Body of pancreas (tissue), 4 donors: ENCODE results near the gene NOS3. TPM values are rescaled to one million over a fixed set of nuclear protein-coding genes. Genes with fewer than 3 reads are reported as not detected.

Source experiments
- ATAC-seq: fragments of 150-250 bp; one replicate; pipeline ENCODE4 v1.9.1; 2016
- DNase-seq, 4 donors: peaks; one replicate each; pipeline ENCODE4 v3.0.0-alpha.2; 2019
- H3K27ac ChIP-seq, 4 donors: fragments of 200-600 bp; sonication (generic); 1 replicate in 3 of 4; 2 replicates in 1 of 4; pipeline versions ENCODE4 v1.5.1 to v1.6.1; 2016 to 2019; ENCODE audit warnings: mild to moderate bottlenecking in 1 of 4, mixed read lengths in 1 of 4, moderate library complexity in 1 of 4
- H3K27me3 ChIP-seq, 2 donors: fragments of 200-600 bp; sonication (generic); one replicate each; pipeline ENCODE4 v1.6.0; 2016; ENCODE audit warnings: mild to moderate bottlenecking in 1 of 2
- H3K36me3 ChIP-seq, 2 donors: fragments of 200-600 bp; sonication (generic); replicated peaks in 1 of 2; 2 replicates each; pipeline ENCODE4 v1.5.1; 2016; ENCODE audit warnings: low read depth in 2 of 2; ENCODE audit not compliant: insufficient read depth in 1 of 2
- H3K4me1 ChIP-seq: fragments of 200-600 bp; sonication (generic); one replicate; pipeline ENCODE4 v1.6.0; 2016
- H3K4me3 ChIP-seq, 2 donors: fragments of 200-600 bp; sonication (generic); 1 replicate in 1 of 2; 2 replicates in 1 of 2; pipeline ENCODE4 v1.5.1; 2016 to 2019
- H3K9me3 ChIP-seq, 3 donors: fragments of 200-600 bp; sonication (generic); 1 replicate in 2 of 3; 2 replicates in 1 of 3; pipeline ENCODE4 v1.5.1; 2016
- CTCF ChIP-seq, 7 experiments: fragments of 450-650 bp in 4 of 7; fragments of 200-600 bp in 3 of 7; sonication (generic) in 3 of 7; IDR thresholded peaks; one replicate each; pipeline ENCODE4 v1.5.1; 2016 to 2019; ENCODE audit warnings: antibody characterized with exemption in 7 of 7
- POLR2A ChIP-seq, 3 donors: fragments of 450-650 bp; IDR thresholded peaks; one replicate each; pipeline ENCODE4 v1.6.1; 2016; ENCODE audit warnings: antibody characterized with exemption in 3 of 3, mild to moderate bottlenecking in 2 of 3
- WGBS, 2 donors: methylation state at CpG; one replicate each; pipeline ENCODE4 v1.1.5; 2017; 5-methylcytosine and 5-hydroxymethylcytosine counted together
- intact Hi-C: fragments of 100-400 bp; cut with DNase I; formaldehyde crosslinking; loops from one replicate; pipeline ENCODE4 v1.15.1; 2023
- total RNA-seq, 2 donors: library from RNA; depleted of rRNA; stranded (reverse); fragments of >200 nt; gene quantifications; one replicate each; pipeline ENCODE4 v1.1.0, GENCODE V29; 2016

NOS3 gene
- total RNA-seq, 2 donors from 2014 or later = 4.9 to 7.6 TPM

DNA sequence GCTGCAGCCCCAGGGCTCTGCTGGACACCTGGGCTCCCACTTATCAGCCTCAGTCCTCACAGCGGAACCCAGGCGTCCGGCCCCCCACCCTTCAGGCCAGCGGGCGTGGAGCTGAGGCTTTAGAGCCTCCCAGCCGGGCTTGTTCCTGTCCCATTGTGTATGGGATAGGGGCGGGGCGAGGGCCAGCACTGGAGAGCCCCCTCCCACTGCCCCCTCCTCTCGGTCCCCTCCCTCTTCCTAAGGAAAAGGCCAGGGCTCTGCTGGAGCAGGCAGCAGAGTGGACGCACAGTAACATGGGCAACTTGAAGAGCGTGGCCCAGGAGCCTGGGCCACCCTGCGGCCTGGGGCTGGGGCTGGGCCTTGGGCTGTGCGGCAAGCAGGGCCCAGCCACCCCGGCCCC is 2.7 kb downstream of the NOS3 start:
- Histone ChIP-seq H3K27ac (peak overlapping the region in 2 of 4 donors; percentile 5 to 12), H3K4me1 (no peaks in the 10 kb centered on the region)

DNA sequence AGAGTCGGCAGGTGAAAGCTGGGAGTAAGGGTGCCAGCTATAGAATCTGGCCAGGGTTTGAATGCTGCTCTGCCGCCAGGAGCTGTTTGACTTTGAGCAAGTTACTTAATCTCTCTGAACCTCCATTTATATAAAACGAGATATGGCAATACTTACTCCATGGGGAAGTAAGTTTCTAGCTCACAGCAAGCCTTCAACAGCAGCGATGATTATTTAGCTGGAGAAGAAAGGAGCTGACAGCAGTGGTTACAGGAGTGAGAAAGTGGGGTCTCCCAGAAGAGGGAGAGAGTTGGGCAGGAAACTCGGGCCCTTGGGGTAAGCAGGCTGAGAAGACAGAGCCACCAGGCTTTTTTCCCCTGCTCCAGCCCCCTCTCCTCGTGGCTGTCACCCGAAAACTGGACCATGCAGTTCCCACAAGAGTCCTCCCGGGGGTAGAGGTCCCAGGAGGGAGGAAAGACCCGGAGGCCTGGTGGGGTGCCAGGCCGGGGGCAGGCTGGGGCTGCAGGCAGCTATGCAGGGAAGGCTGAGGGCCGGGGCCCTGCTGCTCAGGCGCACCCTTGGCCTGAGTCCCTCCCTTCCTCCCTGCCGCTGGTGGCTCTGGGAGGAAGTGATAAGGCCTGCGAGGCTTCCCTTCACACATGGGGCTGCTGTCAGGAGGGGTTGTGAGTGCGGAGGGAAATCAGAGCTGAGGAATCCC is 3.5 kb downstream of the NOS3 start:
- 49 to 54% methylated on average over 12 to 15 of the region's 15 CpGs for WGBS, 2 donors
- intact Hi-C loops = no loop called here
- no peak overlapping the region for H3K4me3 ChIP-seq
- no peaks in the 10 kb centered on the region for H3K4me1 ChIP-seq
- H3K27me3 ChIP-seq = no peaks in the 10 kb centered on the region
- no peaks in the 10 kb centered on the region for H3K36me3 ChIP-seq
- no peak overlapping the region for H3K27ac ChIP-seq
- H3K9me3 ChIP-seq = peaks cover 0 to 9% (median 0%) of the 10 kb centered on the region in 3 donors
- TF ChIP-seq CTCF (IDR thresholded peaks at IDR 0.05) (no peak), POLR2A (IDR thresholded peaks at IDR 0.05) (no peak)
- ATAC-seq = no peak
- no peak for DNase-seq

More for the DNA sequence above, 2.7 kb downstream of the NOS3 start:
- intact Hi-C loops = no loop called here
- H3K36me3 ChIP-seq = no peaks in the 10 kb centered on the region
- WGBS, 2 donors = 73% methylated on average over 10 of the region's 14 CpGs; no CpG with 5 or more reads in 1 of the 2 donors
- H3K9me3 ChIP-seq = peaks cover 0 to 9% (median 0%) of the 10 kb centered on the region in 3 donors
- no peak for DNase-seq
- H3K27me3 ChIP-seq = no peaks in the 10 kb centered on the region
- TF ChIP-seq POLR2A (IDR thresholded peaks at IDR 0.05) (no peak), CTCF (IDR thresholded peaks at IDR 0.05) (no peak)
- H3K4me3 ChIP-seq = no peak overlapping the region
- peak; percentile 41 for ATAC-seq

GRCh38 chr7:150994838-150995510 is 4.2 kb downstream of the NOS3 start:
- TF ChIP-seq POLR2A (IDR thresholded peaks at IDR 0.05) = no peak
- TF ChIP-seq CTCF (IDR thresholded peaks at IDR 0.05) = no peak
- no peaks in the 10 kb centered on the region for H3K36me3 ChIP-seq
- no peak overlapping the region for H3K27ac ChIP-seq
- no peaks in the 10 kb centered on the region for H3K27me3 ChIP-seq
- H3K9me3 ChIP-seq = peaks cover 0 to 8% (median 0%) of the 10 kb centered on the region in 3 donors
- no peak for ATAC-seq
- H3K4me3 ChIP-seq = no peak overlapping the region
- intact Hi-C loops = no loop called here
- no peaks in the 10 kb centered on the region for H3K4me1 ChIP-seq
- WGBS, 2 donors = 53 to 57% methylated on average over 5 to 19 of the region's 19 CpGs
- no peak for DNase-seq

DNA sequence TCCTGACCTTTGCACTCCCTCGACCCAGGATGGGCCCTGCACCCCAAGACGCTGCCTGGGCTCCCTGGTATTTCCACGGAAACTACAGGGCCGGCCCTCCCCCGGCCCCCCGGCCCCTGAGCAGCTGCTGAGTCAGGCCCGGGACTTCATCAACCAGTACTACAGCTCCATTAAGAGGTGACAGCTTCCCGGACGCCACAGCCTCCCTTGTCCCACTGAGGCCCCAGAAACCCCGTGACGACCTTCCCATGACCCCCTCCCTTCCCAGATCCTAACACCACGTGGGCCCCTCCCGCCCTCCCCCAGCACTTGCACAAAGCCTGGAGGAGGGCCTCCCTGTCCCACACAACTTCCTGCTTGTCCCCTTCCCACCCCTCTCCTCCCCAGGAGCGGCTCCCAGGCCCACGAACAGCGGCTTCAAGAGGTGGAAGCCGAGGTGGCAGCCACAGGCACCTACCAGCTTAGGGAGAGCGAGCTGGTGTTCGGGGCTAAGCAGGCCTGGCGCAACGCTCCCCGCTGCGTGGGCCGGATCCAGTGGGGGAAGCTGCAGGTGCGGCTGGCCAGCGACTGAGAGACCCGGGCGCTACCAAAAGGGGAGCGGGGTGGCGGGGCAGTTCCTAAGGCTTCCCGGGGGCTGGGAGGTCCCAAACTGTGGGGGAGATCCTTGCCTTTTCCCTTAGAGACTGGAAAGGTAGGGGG is 5.7 kb downstream of the NOS3 start:
- H3K27ac ChIP-seq = no peak overlapping the region
- 0 to 35% methylated on average over 2 to 31 of the region's 31 CpGs for WGBS, 2 donors
- H3K4me3 ChIP-seq = no peak overlapping the region
- no peaks in the 10 kb centered on the region for H3K9me3 ChIP-seq
- ATAC-seq (no peak), DNase-seq (no peak)
- intact Hi-C loops = no loop called here
- H3K36me3 ChIP-seq = no peaks in the 10 kb centered on the region
- H3K27me3 ChIP-seq = no peaks in the 10 kb centered on the region
- no peaks in the 10 kb centered on the region for H3K4me1 ChIP-seq
- TF ChIP-seq POLR2A (IDR thresholded peaks at IDR 0.05) (no peak), CTCF (IDR thresholded peaks at IDR 0.05) (no peak)
